ENCODE data around the gene BCL11A.

BCL11A gene

DNA sequence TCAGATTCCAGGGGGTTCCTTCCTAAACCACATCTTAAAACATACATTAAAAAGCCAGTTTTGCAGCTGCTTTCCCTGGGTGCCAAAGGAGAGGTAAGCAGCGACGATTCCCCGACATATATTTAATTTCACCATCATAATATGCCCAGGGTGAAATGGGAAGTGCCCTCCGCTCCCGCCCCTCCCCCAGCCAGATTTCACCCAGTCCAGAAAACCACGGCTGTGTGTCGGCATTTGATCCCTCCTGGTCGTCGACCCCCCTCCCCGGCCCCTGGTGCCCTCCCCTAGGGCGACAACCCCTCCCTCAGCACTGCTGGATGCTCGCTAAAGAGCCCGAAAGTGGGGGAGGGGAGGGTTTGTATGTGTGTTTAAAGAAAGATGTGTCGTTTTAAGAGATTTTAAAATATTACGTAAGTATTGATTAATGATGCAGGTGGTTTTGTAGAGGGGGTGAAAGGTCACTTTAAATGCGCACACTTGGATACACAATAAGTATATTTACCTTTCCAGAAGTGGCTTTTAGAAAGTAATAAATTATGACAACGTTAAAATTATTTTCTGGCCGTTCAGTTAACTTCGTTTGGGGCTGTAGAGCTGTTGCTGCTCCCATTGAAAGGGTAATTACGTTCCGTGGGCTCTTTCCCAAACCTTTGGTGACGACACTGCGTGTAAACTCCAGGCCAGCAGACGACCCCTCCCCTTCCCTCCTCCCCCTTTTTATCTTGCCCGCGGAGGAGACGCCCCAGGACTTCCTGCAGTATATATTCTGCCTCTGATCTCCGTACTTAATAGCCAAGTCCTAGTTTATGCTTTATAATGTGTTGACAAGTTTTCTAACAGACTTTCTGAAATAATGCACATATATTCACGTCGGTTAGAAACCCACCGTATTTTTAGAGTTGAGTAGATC, 3.4 kb upstream of the BCL11A start:
- Histone ChIP-seq H3K36me3 (ENCODE audit: insufficient read depth, low read length) (no peaks in the 10 kb centered on the region), H3K27ac (no peak overlapping the region), H3K9ac (ENCODE audit: insufficient read length) (no peak overlapping the region), H3K4me3 (peak overlapping the region; percentile 64), H3K9me3 (ENCODE audit: low read depth, low read length) (no peaks in the 10 kb centered on the region)
- DNase-seq (ENCODE audit: low read depth, low spot score), result no peak
- TF ChIP-seq POLR2AphosphoS5 (IDR thresholded peaks at IDR 0.05; ENCODE audit: borderline replicate concordance, low read depth, low read length) (no peak), EZH2 (IDR thresholded peaks at IDR 0.05) (no peak)

DNA sequence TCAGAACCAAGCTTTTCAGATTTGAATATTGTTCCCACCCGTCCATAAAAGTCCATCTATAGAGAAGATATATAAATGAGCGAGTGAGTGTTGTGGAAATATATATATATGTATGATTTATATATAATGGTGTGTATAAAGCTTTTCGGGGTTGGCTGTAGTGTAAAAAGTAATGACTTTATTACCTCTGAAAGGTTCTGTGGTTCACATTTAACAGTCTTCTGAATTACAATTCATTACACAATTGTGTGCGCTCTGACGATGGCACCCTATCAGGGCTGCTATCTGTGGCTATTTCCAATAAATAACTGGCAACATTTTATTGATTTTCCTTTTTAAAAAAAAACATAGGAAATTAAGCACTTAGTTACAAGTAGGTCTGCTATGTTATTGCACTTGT, 2.7 kb upstream of the BCL11A start:
- Histone ChIP-seq H3K36me3 (ENCODE audit: insufficient read depth, low read length) (no peaks in the 10 kb centered on the region), H3K9me3 (ENCODE audit: low read depth, low read length) (no peaks in the 10 kb centered on the region), H3K4me3 (peak overlapping the region; percentile 64), H3K27ac (no peak overlapping the region), H3K9ac (ENCODE audit: insufficient read length) (no peak overlapping the region)
- DNase-seq (ENCODE audit: low read depth, low spot score), result no peak
- TF ChIP-seq EZH2 (IDR thresholded peaks at IDR 0.05), result no peak
- no peak for TF ChIP-seq FOXP2 (optimal IDR thresholded peaks at IDR 0.05; ENCODE audit: control extremely low read depth, extremely low read length, insufficient read depth)
- TF ChIP-seq POLR2AphosphoS5 (IDR thresholded peaks at IDR 0.05; ENCODE audit: borderline replicate concordance, low read depth, low read length), result no peak

DNA sequence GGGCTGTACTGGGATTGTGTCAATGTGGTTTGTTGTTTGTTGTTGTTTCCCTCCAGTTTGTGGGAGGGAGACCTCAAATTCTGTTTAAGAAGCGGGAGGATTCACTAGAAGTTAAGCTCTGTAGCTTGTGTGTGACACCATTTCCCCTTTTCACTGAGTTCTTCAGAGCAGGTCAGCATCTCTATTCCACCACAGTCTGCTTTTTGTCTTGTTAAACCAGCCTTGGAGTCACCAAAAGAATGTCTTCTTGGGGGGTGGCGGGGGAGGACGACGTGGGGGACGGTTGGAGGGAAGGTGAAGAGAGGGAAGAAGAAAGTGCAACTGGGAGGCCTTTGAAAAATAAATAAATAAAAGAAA, 2.3 kb upstream of the BCL11A start:
- Histone ChIP-seq H3K9me3 (ENCODE audit: low read depth, low read length) (no peaks in the 10 kb centered on the region), H3K4me3 (peak overlapping the region; percentile 92), H3K36me3 (ENCODE audit: insufficient read depth, low read length) (no peaks in the 10 kb centered on the region), H3K27ac (no peak overlapping the region), H3K9ac (ENCODE audit: insufficient read length) (no peak overlapping the region)
- DNase-seq (ENCODE audit: low read depth, low spot score), result no peak
- TF ChIP-seq EZH2 (IDR thresholded peaks at IDR 0.05), result no peak
- TF ChIP-seq FOXP2 (optimal IDR thresholded peaks at IDR 0.05; ENCODE audit: control extremely low read depth, extremely low read length, insufficient read depth), result no peak
- TF ChIP-seq POLR2AphosphoS5 (IDR thresholded peaks at IDR 0.05; ENCODE audit: borderline replicate concordance, low read depth, low read length), result no peak

DNA sequence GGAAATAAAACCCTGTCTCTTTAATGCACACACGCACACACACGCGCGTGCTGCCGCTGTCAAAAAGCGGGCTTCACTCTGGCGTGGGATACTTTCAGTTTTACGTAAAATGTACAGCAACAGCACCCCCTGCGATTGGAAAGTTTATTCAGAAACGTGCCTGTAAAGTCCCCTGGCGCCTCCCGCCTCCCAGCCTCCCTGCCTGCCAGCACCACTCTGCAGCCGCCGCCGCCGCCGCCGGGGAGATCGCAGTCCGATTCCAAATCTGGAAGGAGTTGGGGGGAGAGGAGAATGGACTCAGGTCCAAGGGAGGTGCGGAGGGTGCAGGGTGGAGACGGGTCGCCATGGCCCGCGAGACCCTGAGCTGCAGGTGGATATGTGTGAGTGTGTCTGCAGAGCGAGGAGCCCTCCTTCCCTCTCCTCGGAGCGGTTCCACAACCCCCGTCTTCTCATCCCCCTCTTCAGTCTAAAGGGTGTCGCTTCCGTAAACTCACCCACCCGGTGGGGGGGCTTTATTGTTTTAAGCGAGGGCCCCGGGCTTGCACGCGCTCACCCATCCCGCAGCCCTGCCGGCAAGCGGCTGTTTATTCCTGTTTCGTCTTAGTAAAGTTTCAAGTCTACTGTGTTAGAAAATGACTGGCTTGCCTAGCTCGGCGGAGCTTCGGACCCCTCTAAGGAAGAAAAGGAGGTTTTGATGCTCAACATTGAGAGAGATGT, 1.8 kb upstream of the BCL11A start:
- H3K4me3 ChIP-seq, result peak overlapping the region; percentile 92
- H3K27ac ChIP-seq, result no peak overlapping the region
- no peak overlapping the region for H3K9ac ChIP-seq (ENCODE audit: insufficient read length)
- no peak for DNase-seq (ENCODE audit: low read depth, low spot score)
- H3K36me3 ChIP-seq (ENCODE audit: insufficient read depth, low read length), result no peaks in the 10 kb centered on the region
- H3K9me3 ChIP-seq (ENCODE audit: low read depth, low read length), result no peaks in the 10 kb centered on the region
- TF ChIP-seq POLR2AphosphoS5 (IDR thresholded peaks at IDR 0.05; ENCODE audit: borderline replicate concordance, low read depth, low read length), result no peak
- TF ChIP-seq FOXP2 (optimal IDR thresholded peaks at IDR 0.05; ENCODE audit: control extremely low read depth, extremely low read length, insufficient read depth), result no peak
- TF ChIP-seq EZH2 (IDR thresholded peaks at IDR 0.05), result no peak

DNA sequence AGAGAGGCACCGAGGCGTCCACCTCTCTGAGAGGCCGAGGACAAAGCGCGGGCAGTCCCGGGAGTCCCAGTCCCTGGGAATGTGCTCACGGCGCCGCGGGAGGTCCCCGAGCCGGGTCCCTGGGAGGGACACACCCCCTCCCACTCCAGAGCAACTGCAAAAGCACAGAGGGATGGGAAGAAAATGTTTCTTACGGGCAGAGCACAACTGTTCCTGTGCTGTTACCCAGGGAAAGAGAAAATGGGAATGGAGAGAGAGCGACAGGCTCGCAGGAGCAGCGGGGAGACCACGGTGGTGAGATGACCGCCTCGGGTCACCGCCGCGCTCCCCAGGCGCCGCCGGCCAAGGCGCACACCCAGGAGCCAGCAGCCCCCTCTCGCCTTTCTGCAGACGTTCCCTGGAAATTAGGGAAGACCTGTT, 1.2 kb upstream of the BCL11A start:
- no peak overlapping the region for H3K9ac ChIP-seq (ENCODE audit: insufficient read length)
- no peaks in the 10 kb centered on the region for H3K9me3 ChIP-seq (ENCODE audit: low read depth, low read length)
- TF ChIP-seq EZH2 (IDR thresholded peaks at IDR 0.05), result no peak
- TF ChIP-seq FOXP2 (optimal IDR thresholded peaks at IDR 0.05; ENCODE audit: control extremely low read depth, extremely low read length, insufficient read depth), result no peak
- no peak for TF ChIP-seq POLR2AphosphoS5 (IDR thresholded peaks at IDR 0.05; ENCODE audit: borderline replicate concordance, low read depth, low read length)
- no peak overlapping the region for H3K27ac ChIP-seq
- H3K4me3 ChIP-seq, result peak overlapping the region; percentile 92
- no peaks in the 10 kb centered on the region for H3K36me3 ChIP-seq (ENCODE audit: insufficient read depth, low read length)
- DNase-seq (ENCODE audit: low read depth, low spot score), result no peak

DNA sequence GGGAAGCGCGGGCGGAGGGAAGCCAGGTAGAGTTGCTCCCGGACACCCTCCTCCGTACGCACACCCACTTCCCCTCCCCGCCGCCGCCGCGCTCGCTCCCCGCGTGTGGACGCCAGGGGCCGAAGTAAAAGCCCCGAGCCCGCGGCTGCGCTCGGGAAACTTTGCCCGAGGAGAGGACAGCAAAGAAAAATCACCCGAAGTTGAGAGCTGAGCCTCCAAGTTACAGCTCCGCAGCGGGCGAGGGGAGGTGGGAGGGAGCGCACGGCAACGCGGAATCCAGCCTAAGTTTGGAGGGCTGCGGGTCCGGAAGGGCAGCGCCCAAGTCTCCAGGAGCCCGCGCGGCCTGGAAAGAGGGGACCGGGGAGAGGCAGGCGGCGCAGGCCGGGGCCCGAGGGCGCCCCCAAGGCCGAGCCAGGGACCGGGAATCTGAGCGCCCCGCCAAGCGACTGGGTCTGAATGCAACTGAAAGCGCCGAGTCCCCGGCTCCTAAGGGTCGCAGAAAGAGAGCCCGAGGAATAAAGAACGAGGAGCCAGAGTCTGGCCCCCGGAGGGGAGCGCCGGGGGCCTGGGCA, 706 bp upstream of the BCL11A start:
- no peak for TF ChIP-seq POLR2AphosphoS5 (IDR thresholded peaks at IDR 0.05; ENCODE audit: borderline replicate concordance, low read depth, low read length)
- TF ChIP-seq EZH2 (IDR thresholded peaks at IDR 0.05), result no peak
- TF ChIP-seq FOXP2 (optimal IDR thresholded peaks at IDR 0.05; ENCODE audit: control extremely low read depth, extremely low read length, insufficient read depth), result no peak
- Histone ChIP-seq H3K27ac (no peak overlapping the region), H3K4me3 (peak overlapping the region; percentile 92), H3K9me3 (ENCODE audit: low read depth, low read length) (no peaks in the 10 kb centered on the region), H3K9ac (ENCODE audit: insufficient read length) (no peak overlapping the region), H3K36me3 (ENCODE audit: insufficient read depth, low read length) (no peaks in the 10 kb centered on the region)
- DNase-seq (ENCODE audit: low read depth, low spot score), result no peak

DNA sequence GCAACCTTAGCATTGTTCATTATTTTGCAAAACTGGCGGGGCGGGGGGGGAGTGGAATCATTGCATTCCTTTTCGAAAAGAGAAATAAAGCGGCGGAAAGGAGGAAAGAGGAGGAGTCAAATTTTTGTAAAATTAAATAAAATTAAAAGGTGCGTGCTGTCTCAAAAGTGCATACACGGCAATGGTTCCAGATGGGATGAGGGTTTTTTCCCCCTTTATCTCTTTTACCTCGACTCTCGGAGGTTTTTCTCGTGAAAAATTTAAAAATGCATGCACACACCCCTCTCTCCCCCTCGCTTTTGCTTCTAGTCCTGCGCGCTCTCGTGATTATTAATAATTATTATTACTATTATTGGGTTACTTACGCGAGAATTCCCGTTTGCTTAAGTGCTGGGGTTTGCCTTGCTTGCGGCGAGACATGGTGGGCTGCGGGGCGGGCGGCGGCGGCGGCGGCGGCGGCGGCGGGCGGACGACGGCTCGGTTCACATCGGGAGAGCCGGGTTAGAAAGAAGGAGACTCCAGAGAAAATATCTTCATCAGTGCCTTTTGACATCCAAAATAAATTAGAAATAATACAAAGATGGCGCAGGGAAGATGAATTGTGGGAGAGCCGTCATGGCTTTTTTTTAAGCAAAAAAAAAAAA, 481 bp downstream of the BCL11A start:
- Histone ChIP-seq H3K4me3 (peak overlapping the region; percentile 92), H3K9me3 (ENCODE audit: low read depth, low read length) (no peaks in the 10 kb centered on the region), H3K27ac (no peak overlapping the region), H3K36me3 (ENCODE audit: insufficient read depth, low read length) (no peaks in the 10 kb centered on the region), H3K9ac (ENCODE audit: insufficient read length) (no peak overlapping the region)
- no peak for TF ChIP-seq FOXP2 (optimal IDR thresholded peaks at IDR 0.05; ENCODE audit: control extremely low read depth, extremely low read length, insufficient read depth)
- no peak for TF ChIP-seq EZH2 (IDR thresholded peaks at IDR 0.05)
- TF ChIP-seq POLR2AphosphoS5 (IDR thresholded peaks at IDR 0.05; ENCODE audit: borderline replicate concordance, low read depth, low read length), result no peak
- DNase-seq (ENCODE audit: low read depth, low spot score), result no peak

Data from SK-N-MC (cell line).